Measurements from ENCODE around the gene RCVRN. TPM values are rescaled to one million over a fixed set of nuclear protein-coding genes. Genes with fewer than 3 reads are reported as not detected.
A peak's percentile ranks its signal among the peaks of the same experiment; 100 is the strongest.
"Not testable (repeated sequence)": the region's sequence is repeated elsewhere in the genome, so short reads cannot be mapped to it uniquely, and the experiment has no call there.

RCVRN gene
- total and polyA plus RNA-seq, 5 donors: 0.27 to 1.4 (median 0.47) TPM

DNA sequence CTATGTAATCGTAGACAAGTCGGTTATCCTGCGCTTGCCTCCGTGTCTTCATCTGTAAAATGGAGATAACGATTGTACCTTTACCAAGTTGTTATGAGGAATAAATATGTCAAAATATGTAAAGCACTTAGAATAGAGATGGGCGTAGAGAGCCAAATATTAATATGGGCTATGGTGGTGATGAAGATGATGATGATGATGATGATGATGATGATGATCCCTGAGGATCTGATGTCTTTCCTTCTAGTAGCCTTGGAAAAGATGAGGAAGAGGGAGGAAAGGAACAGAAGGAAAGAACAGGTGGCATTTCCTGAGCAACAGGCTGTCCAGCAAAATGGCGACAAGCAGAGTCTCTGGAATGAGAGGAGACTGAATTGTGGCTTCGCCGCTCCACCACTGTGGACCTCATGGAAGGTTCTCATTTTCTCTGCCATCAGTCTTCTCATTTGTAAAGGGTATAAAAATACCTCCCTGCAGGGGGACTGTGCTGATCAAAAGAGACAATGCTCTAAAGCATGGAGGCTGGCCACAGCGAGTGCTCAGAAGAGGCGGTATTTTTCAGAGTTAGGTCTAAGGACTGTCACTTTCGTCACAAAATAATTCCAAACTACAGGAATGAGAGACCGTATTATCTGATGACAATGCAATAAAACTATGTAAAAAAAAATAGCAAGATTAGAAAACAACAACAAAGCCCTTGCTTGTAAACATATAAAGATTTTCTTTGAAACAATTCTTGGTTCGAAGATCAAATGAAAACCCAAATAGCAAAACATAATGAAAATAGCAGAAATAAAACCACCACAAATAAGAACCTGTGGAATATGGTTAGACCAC is 17.2 kb upstream of the RCVRN start:
- Histone ChIP-seq H3K27ac (ENCODE audit: low read length) (no peak overlapping the region), H3K9me3 (ENCODE audit: control insufficient read depth, low read length) (no peaks in the 10 kb centered on the region), H3K4me3 (ENCODE audit: low read length) (no peak overlapping the region), H3K4me1 (ENCODE audit: control insufficient read depth, insufficient read depth, low read length) (no peaks in the 10 kb centered on the region), H3K27me3 (ENCODE audit: control insufficient read depth, insufficient read depth) (no peaks in the 10 kb centered on the region)
- ATAC-seq (no peak), DNase-seq (no peak)
- intact Hi-C loops (cut with DNase I): loop anchor here (5.0 to 10.0 kb wide), 3 partner anchors 187 to 695 kb away; no protein-coding TSS in a partner anchor
- 92% methylated on average over 14 of the region's 14 CpGs for WGBS

DNA sequence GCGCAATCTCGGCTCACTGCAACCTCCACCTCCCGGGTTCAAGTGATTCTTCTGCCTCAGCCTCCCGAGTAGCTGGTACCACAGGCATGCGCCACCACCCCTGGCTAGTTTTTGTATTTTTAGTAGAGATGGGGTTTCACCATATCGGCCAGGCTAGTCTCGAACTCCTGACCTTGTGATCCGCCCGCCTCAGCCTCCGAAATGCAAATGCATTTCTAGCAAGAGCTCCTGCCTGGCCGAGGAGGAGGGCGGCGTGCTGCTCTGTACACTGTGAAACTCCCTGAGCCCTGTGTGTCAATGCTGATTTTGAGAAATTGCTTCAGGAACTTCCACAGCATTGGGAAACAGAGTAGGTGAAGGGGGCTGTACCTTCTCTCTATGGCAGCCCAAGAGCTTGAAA is 16.1 kb upstream of the RCVRN start:
- not testable (repeated sequence) for H3K4me1 ChIP-seq (ENCODE audit: control insufficient read depth, insufficient read depth, low read length)

GRCh38 chr17:9918804-9919352 is 13.8 kb upstream of the RCVRN start:
- no peaks in the 10 kb centered on the region for H3K27me3 ChIP-seq (ENCODE audit: control insufficient read depth, insufficient read depth)
- DNase-seq (no peak), ATAC-seq (no peak)
- WGBS: 77% methylated on average over 5 of the region's 5 CpGs
- intact Hi-C loops (cut with DNase I): no loop called here
- H3K27ac ChIP-seq (ENCODE audit: low read length): no peak overlapping the region
- H3K4me1 ChIP-seq (ENCODE audit: control insufficient read depth, insufficient read depth, low read length): no peaks in the 10 kb centered on the region
- no peaks in the 10 kb centered on the region for H3K9me3 ChIP-seq (ENCODE audit: control insufficient read depth, low read length)
- no peak overlapping the region for H3K4me3 ChIP-seq (ENCODE audit: low read length)

More for the DNA sequence above, 16.1 kb upstream of the RCVRN start:
- H3K27ac ChIP-seq (ENCODE audit: low read length); H3K27me3 ChIP-seq (ENCODE audit: control insufficient read depth, insufficient read depth); DNase-seq; ATAC-seq; H3K9me3 ChIP-seq (ENCODE audit: control insufficient read depth, low read length); H3K4me3 ChIP-seq (ENCODE audit: low read length): not testable (repeated sequence)
- 93% methylated on average over 13 of the region's 13 CpGs for WGBS
- intact Hi-C loops (cut with DNase I): loop anchor here (5.0 to 10.0 kb wide), 3 partner anchors 186 to 696 kb away; no protein-coding TSS in a partner anchor

GRCh38 chr17:9918352-9918751 is 13.3 kb upstream of the RCVRN start:
- intact Hi-C loops (cut with DNase I): no loop called here

GRCh38 chr17:9917801-9918200 is 12.7 kb upstream of the RCVRN start:
- Histone ChIP-seq H3K4me3 (ENCODE audit: low read length) (no peak overlapping the region), H3K4me1 (ENCODE audit: control insufficient read depth, insufficient read depth, low read length) (no peaks in the 10 kb centered on the region), H3K9me3 (ENCODE audit: control insufficient read depth, low read length) (no peaks in the 10 kb centered on the region), H3K27me3 (ENCODE audit: control insufficient read depth, insufficient read depth) (no peaks in the 10 kb centered on the region), H3K27ac (ENCODE audit: low read length) (no peak overlapping the region)
- no peak for DNase-seq
- intact Hi-C loops (cut with DNase I): no loop called here
- WGBS: 80% methylated on average over 19 of the region's 19 CpGs
- ATAC-seq: no peak

More at GRCh38 chr17:9918352-9918751, 13.3 kb upstream of the RCVRN start:
- H3K4me3 ChIP-seq (ENCODE audit: low read length): no peak overlapping the region
- no peaks in the 10 kb centered on the region for H3K27me3 ChIP-seq (ENCODE audit: control insufficient read depth, insufficient read depth)
- no peaks in the 10 kb centered on the region for H3K9me3 ChIP-seq (ENCODE audit: control insufficient read depth, low read length)
- no peak for DNase-seq
- ATAC-seq: no peak
- WGBS: 80% methylated on average over 8 of the region's 8 CpGs
- no peaks in the 10 kb centered on the region for H3K4me1 ChIP-seq (ENCODE audit: control insufficient read depth, insufficient read depth, low read length)
- H3K27ac ChIP-seq (ENCODE audit: low read length): no peak overlapping the region

DNA sequence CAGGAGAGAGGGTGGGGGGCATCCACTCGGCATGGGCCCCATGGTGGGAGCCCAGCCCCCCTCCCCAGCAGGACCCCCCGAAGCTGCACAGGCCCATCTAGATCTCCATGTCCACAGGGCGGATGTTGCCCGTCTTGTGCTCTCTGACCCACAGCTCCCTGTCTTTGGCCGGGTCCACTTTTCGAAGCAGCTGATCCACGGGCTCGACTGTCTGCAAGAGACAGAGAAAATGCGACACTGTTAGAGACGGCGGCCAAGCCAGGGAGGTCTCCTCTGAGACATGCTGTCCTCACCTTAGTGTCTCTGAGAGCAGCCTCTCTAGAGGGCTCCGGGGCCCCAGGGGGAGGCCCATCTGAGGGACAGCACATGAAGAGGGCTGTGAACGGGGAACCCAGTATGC is 12.1 kb upstream of the RCVRN start:
- Histone ChIP-seq H3K4me1 (ENCODE audit: control insufficient read depth, insufficient read depth, low read length) (no peaks in the 10 kb centered on the region), H3K27ac (ENCODE audit: low read length) (no peak overlapping the region), H3K9me3 (ENCODE audit: control insufficient read depth, low read length) (no peaks in the 10 kb centered on the region), H3K27me3 (ENCODE audit: control insufficient read depth, insufficient read depth) (no peaks in the 10 kb centered on the region), H3K4me3 (ENCODE audit: low read length) (no peak overlapping the region)
- DNase-seq (no peak), ATAC-seq (no peak)
- WGBS: 86% methylated on average over 13 of the region's 13 CpGs
- intact Hi-C loops (cut with DNase I): no loop called here

- Histone ChIP-seq H3K27ac (ENCODE audit: low read length) (no peak overlapping the region), H3K4me1 (ENCODE audit: control insufficient read depth, insufficient read depth, low read length) (no peaks in the 10 kb centered on the region), H3K27me3 (ENCODE audit: control insufficient read depth, insufficient read depth) (no peaks in the 10 kb centered on the region), H3K4me3 (ENCODE audit: low read length) (no peak overlapping the region), H3K9me3 (ENCODE audit: control insufficient read depth, low read length) (no peaks in the 10 kb centered on the region)
- DNase-seq (no peak), ATAC-seq (no peak)
- intact Hi-C loops (cut with DNase I): no loop called here
- WGBS: 69% methylated on average over 8 of the region's 8 CpGs
These were observed 11.0 kb upstream of the RCVRN start for GRCh38 chr17:9916108-9916507.

DNA sequence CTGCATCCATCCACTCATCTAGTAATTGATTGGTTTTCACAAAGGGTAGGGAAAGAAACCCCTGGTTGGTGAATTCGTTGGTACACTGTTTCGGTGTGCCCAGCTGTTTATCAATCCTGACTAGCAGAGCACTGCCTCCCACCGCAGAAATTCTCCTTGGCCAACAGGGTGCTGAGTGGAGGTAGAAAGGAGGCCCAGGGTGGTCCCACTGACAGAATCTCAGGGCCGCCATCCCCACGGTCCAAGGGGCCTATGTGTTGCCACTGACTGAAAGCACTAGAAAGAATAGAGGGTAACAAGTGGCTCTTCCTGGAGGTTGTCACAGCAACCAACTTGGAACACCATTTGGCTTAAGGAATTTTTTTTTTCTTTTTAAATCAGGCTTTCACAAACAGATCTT is 8.4 kb upstream of the RCVRN start:
- H3K9me3 ChIP-seq (ENCODE audit: control insufficient read depth, low read length): no peaks in the 10 kb centered on the region
- no peaks in the 10 kb centered on the region for H3K4me1 ChIP-seq (ENCODE audit: control insufficient read depth, insufficient read depth, low read length)
- H3K4me3 ChIP-seq (ENCODE audit: low read length): no peak overlapping the region
- intact Hi-C loops (cut with DNase I): no loop called here
- no peaks in the 10 kb centered on the region for H3K27me3 ChIP-seq (ENCODE audit: control insufficient read depth, insufficient read depth)
- DNase-seq (no peak), ATAC-seq (no peak)
- no peak overlapping the region for H3K27ac ChIP-seq (ENCODE audit: low read length)
- WGBS: 88% methylated on average over 5 of the region's 5 CpGs

GRCh38 chr17:9912121-9913099 is 7.3 kb upstream of the RCVRN start:
- Histone ChIP-seq H3K4me1 (ENCODE audit: control insufficient read depth, insufficient read depth, low read length) (no peaks in the 10 kb centered on the region), H3K4me3 (ENCODE audit: low read length) (no peak overlapping the region), H3K9me3 (ENCODE audit: control insufficient read depth, low read length) (no peaks in the 10 kb centered on the region), H3K27me3 (ENCODE audit: control insufficient read depth, insufficient read depth) (no peaks in the 10 kb centered on the region), H3K27ac (ENCODE audit: low read length) (no peak overlapping the region)
- intact Hi-C loops (cut with DNase I): no loop called here
- no peak for DNase-seq
- 72% methylated on average over 18 of the region's 18 CpGs for WGBS
- ATAC-seq: no peak

- Histone ChIP-seq H3K4me1 (ENCODE audit: control insufficient read depth, insufficient read depth, low read length) (no peaks in the 10 kb centered on the region), H3K27ac (ENCODE audit: low read length) (no peak overlapping the region), H3K9me3 (ENCODE audit: control insufficient read depth, low read length) (no peaks in the 10 kb centered on the region), H3K27me3 (ENCODE audit: control insufficient read depth, insufficient read depth) (no peaks in the 10 kb centered on the region), H3K4me3 (ENCODE audit: low read length) (no peak overlapping the region)
- DNase-seq (peak in 1 of 3 donors; percentile 52), ATAC-seq (peak in 1 of 2 donors; percentile 12)
- 76% methylated on average over 12 of the region's 12 CpGs for WGBS
- intact Hi-C loops (cut with DNase I): no loop called here
These were observed 6.0 kb upstream of the RCVRN start for GRCh38 chr17:9911089-9911488.

GRCh38 chr17:9908649-9909042 is 3.6 kb upstream of the RCVRN start:
- no peak overlapping the region for H3K27ac ChIP-seq (ENCODE audit: low read length)
- no peak overlapping the region for H3K4me3 ChIP-seq (ENCODE audit: low read length)
- H3K27me3 ChIP-seq (ENCODE audit: control insufficient read depth, insufficient read depth): no peaks in the 10 kb centered on the region
- WGBS: 63% methylated on average over 7 of the region's 7 CpGs
- H3K9me3 ChIP-seq (ENCODE audit: control insufficient read depth, low read length): no peaks in the 10 kb centered on the region
- DNase-seq (peak in 1 of 3 donors; percentile 58), ATAC-seq (no peak)
- intact Hi-C loops (cut with DNase I): no loop called here
- H3K4me1 ChIP-seq (ENCODE audit: control insufficient read depth, insufficient read depth, low read length): no peaks in the 10 kb centered on the region
